Upper lobe of right lung (tissue), 1 donor: ENCODE results near the gene GUCY1A1. TPM values are rescaled to one million over a fixed set of nuclear protein-coding genes. Genes with fewer than 3 reads are reported as not detected.

Experiments used
- ATAC-seq: fragments of 200-7000 bp; cut with Tn5 transposase; one replicate; pipeline ENCODE4 v1.9.1; 2020; ENCODE audit warnings: mild to moderate bottlenecking, moderate library complexity
- DNase-seq: peaks from one replicate; pipeline ENCODE4 v3.0.0-alpha.2; 2020
- H3K27ac ChIP-seq: fragments of 200-600 bp; one replicate; pipeline ENCODE4 v1.8.0; 2022
- H3K27me3 ChIP-seq: fragments of 200-600 bp; one replicate; pipeline ENCODE4 v1.8.0; 2022; ENCODE audit warnings: mild to moderate bottlenecking
- H3K36me3 ChIP-seq: fragments of 200-600 bp; one replicate; pipeline ENCODE4 v1.8.0; 2022
- H3K4me1 ChIP-seq: fragments of 200-600 bp; one replicate; pipeline ENCODE4 v1.8.0; 2022
- H3K4me3 ChIP-seq: fragments of 200-600 bp; one replicate; pipeline ENCODE4 v1.8.0; 2022; ENCODE audit warnings: mild to moderate bottlenecking
- H3K9me3 ChIP-seq: fragments of 200-600 bp; one replicate; pipeline ENCODE4 v1.8.0; 2022
- intact Hi-C: fragments of 100-400 bp; cut with DNase I; formaldehyde crosslinking; loops from one replicate; pipeline ENCODE4 v1.11.0; 2022
- total RNA-seq: library from RNA; stranded (reverse); fragmentation: NEBNext Ultra II Directional; extraction: Animal tissue kit (Norgen Biotek cat#: 25700); gene quantifications from one replicate; pipeline ENCODE4 v1.2.1, GENCODE V29; 2021
- TF ChIP-seq, protein P1 (sequence below): fragments of 200-600 bp; IDR thresholded peaks from one replicate; pipeline ENCODE4 v1.8.0; 2022; ENCODE audit warnings: antibody characterized with exemption
- donor health status: DM: no; HTN: yes; CAD: no; lungs with severe emphysema.

Gene GUCY1A1
- total RNA-seq, 1 donor from 2014 or later: 76.0 TPM

DNA sequence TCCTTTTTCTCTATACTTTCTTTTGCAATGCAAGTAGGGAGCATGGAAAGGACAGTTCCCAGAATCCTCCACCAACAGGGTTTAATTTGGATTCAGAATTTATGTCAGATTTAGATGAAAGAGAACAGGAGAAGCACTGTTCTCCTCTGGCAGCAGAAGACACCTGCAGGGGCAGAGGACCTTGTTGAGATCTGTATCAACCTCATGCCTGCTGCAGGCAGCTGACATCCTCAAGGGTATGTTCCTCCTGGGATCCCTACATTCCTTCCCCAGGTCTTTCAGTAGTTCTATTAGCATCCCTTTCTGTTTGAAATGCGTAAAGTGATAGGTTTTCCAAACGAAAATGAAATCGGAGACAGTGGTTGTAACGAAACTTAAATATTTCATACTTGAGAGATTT is 10.6 kb upstream of the GUCY1A1 start:
- H3K4me1 ChIP-seq: no peaks in the 10 kb centered on the region
- no peak overlapping the region for H3K27ac ChIP-seq
- ATAC-seq (no peak), DNase-seq (no peak)
- H3K4me3 ChIP-seq: no peak overlapping the region
- H3K27me3 ChIP-seq: no peaks in the 10 kb centered on the region
- H3K36me3 ChIP-seq: no peaks in the 10 kb centered on the region
- TF ChIP-seq, protein P1, sequence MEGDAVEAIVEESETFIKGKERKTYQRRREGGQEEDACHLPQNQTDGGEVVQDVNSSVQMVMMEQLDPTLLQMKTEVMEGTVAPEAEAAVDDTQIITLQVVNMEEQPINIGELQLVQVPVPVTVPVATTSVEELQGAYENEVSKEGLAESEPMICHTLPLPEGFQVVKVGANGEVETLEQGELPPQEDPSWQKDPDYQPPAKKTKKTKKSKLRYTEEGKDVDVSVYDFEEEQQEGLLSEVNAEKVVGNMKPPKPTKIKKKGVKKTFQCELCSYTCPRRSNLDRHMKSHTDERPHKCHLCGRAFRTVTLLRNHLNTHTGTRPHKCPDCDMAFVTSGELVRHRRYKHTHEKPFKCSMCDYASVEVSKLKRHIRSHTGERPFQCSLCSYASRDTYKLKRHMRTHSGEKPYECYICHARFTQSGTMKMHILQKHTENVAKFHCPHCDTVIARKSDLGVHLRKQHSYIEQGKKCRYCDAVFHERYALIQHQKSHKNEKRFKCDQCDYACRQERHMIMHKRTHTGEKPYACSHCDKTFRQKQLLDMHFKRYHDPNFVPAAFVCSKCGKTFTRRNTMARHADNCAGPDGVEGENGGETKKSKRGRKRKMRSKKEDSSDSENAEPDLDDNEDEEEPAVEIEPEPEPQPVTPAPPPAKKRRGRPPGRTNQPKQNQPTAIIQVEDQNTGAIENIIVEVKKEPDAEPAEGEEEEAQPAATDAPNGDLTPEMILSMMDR: no peak
- no peaks in the 10 kb centered on the region for H3K9me3 ChIP-seq
- intact Hi-C loops: no loop called here

DNA sequence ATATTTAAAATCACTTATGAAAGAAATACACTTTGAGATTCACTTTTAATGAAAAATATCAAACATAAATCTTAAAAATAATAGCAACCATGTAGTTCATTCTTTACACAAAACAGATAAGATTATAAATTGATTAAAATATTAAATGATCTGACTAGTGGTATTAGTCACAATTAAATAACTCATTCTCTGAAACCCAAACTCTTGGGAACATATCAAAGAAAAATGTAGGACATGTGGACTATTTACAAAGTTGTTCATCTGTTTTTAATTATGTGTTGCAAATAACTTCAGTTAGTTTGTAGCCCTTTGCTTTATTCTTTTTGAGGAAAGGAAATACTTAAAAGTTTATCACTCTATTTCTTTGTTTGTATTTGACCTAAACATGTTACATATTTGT is 9.5 kb upstream of the GUCY1A1 start:
- no peaks in the 10 kb centered on the region for H3K4me1 ChIP-seq
- H3K27me3 ChIP-seq: no peaks in the 10 kb centered on the region
- H3K36me3 ChIP-seq: no peaks in the 10 kb centered on the region
- TF ChIP-seq, protein P1: no peak
- no peak overlapping the region for H3K27ac ChIP-seq
- no peak overlapping the region for H3K4me3 ChIP-seq
- DNase-seq: no peak
- intact Hi-C loops: no loop called here
- no peak for ATAC-seq
- no peaks in the 10 kb centered on the region for H3K9me3 ChIP-seq

GRCh38 chr4:155657985-155658680 is 8.5 kb upstream of the GUCY1A1 start:
- TF ChIP-seq, protein P1: no peak
- no peak overlapping the region for H3K27ac ChIP-seq
- H3K36me3 ChIP-seq: no peaks in the 10 kb centered on the region
- intact Hi-C loops: no loop called here
- H3K4me3 ChIP-seq: no peak overlapping the region
- H3K27me3 ChIP-seq: no peaks in the 10 kb centered on the region
- no peaks in the 10 kb centered on the region for H3K4me1 ChIP-seq
- no peaks in the 10 kb centered on the region for H3K9me3 ChIP-seq
- DNase-seq (no peak), ATAC-seq (no peak)

DNA sequence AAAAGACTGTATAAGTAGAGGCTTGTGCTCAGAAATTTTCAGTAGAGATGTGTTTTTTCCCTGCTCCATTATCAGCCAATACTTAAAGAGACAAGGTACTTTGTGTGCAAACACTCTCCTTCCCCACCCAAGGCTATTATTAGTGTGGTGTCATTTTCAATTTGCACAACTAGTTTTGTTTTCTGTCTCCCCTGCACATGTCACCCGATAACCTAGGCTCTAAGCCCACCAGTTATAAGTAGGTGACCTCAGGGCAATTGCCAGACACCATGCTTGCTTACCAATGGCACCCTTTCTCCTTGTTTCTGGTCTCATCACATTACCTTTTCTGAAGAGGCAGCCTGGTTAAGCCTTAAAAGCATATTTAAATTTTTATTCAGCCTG is 8.0 kb upstream of the GUCY1A1 start:
- Histone ChIP-seq H3K4me3 (no peak overlapping the region), H3K9me3 (no peaks in the 10 kb centered on the region), H3K27ac (no peak overlapping the region), H3K36me3 (no peaks in the 10 kb centered on the region), H3K27me3 (no peaks in the 10 kb centered on the region), H3K4me1 (no peaks in the 10 kb centered on the region)
- TF ChIP-seq, protein P1: no peak
- DNase-seq (no peak), ATAC-seq (no peak)
- intact Hi-C loops: no loop called here

GRCh38 chr4:155659176-155659575 is 7.5 kb upstream of the GUCY1A1 start:
- Histone ChIP-seq H3K4me3 (no peak overlapping the region), H3K36me3 (no peaks in the 10 kb centered on the region), H3K27ac (no peak overlapping the region), H3K27me3 (no peaks in the 10 kb centered on the region), H3K9me3 (no peaks in the 10 kb centered on the region), H3K4me1 (no peaks in the 10 kb centered on the region)
- TF ChIP-seq, protein P1: no peak
- DNase-seq (no peak), ATAC-seq (no peak)
- intact Hi-C loops: no loop called here

- intact Hi-C loops: no loop called here
- no peak for DNase-seq
- H3K27me3 ChIP-seq: no peaks in the 10 kb centered on the region
- H3K27ac ChIP-seq: no peak overlapping the region
- no peak overlapping the region for H3K4me3 ChIP-seq
- H3K9me3 ChIP-seq: no peaks in the 10 kb centered on the region
- H3K4me1 ChIP-seq: peaks cover under 1% of the 10 kb centered on the region
- H3K36me3 ChIP-seq: no peaks in the 10 kb centered on the region
- ATAC-seq: no peak
- TF ChIP-seq, protein P1: no peak
These were observed 6.2 kb upstream of the GUCY1A1 start for GRCh38 chr4:155660436-155660835.
